ENCODE data around the gene ZNF385B.

DNA sequence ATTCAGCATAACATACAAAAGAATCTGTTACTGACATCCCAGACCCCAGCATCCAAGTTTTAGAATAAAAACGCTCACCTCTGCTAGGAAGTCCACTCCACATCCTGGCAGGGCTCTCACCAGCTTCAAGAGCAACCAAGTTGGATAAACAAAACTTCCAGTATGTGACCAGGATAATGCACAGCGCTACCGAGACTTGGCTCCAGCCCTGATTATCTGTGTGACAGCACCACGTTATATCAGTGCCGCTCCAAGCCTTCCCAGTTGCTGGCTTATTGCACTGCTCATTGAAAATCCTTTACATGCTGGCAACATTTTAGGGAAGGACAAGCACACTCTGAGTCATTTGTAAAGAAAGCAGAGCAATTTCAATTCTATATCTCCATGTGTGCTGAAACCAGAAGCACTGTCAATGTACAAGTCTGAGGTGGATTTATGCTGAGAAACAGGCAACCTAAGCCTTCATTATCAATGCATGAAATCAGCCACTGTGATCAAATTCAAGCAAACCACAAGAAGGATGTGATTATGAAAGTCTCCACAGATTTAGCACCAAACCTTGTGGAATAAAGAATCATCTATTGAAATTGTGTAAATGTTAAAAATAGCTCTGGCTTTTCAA, 115.7 kb downstream of the ZNF385B start:
- TF ChIP-seq POLR2AphosphoS5 (IDR thresholded peaks at IDR 0.05), result no peak
- TF ChIP-seq, protein P1, sequence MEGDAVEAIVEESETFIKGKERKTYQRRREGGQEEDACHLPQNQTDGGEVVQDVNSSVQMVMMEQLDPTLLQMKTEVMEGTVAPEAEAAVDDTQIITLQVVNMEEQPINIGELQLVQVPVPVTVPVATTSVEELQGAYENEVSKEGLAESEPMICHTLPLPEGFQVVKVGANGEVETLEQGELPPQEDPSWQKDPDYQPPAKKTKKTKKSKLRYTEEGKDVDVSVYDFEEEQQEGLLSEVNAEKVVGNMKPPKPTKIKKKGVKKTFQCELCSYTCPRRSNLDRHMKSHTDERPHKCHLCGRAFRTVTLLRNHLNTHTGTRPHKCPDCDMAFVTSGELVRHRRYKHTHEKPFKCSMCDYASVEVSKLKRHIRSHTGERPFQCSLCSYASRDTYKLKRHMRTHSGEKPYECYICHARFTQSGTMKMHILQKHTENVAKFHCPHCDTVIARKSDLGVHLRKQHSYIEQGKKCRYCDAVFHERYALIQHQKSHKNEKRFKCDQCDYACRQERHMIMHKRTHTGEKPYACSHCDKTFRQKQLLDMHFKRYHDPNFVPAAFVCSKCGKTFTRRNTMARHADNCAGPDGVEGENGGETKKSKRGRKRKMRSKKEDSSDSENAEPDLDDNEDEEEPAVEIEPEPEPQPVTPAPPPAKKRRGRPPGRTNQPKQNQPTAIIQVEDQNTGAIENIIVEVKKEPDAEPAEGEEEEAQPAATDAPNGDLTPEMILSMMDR (IDR thresholded peaks at IDR 0.05), result no peak
